Esophagus (tissue), 2 donors: ENCODE measurements around the gene MPV17. TPM values are rescaled to one million over a fixed set of nuclear protein-coding genes. Genes with fewer than 3 reads are reported as not detected.
A peak's percentile ranks its signal among the peaks of the same experiment; 100 is the strongest.

Experiments
- H3K27ac ChIP-seq, 2 donors: one replicate each; pipeline ENCODE4 v1.5.1; 2013; ENCODE audit warnings: low read depth in 2 of 2, mild to moderate bottlenecking in 2 of 2, inconsistent platforms in 1 of 2, low read length in 1 of 2, moderate library complexity in 1 of 2
- H3K27me3 ChIP-seq, 2 donors: one replicate each; pipeline ENCODE4 v1.6.1; 2013; ENCODE audit warnings: low read length in 2 of 2, control low read depth in 1 of 2, mild to moderate bottlenecking in 1 of 2; ENCODE audit not compliant: insufficient read depth in 2 of 2, control insufficient read depth in 1 of 2
- H3K36me3 ChIP-seq, 2 donors: one replicate each; pipeline ENCODE4 v1.6.1; 2013; ENCODE audit warnings: low read length in 1 of 2; ENCODE audit not compliant: control insufficient read depth in 2 of 2, insufficient read depth in 2 of 2
- H3K4me1 ChIP-seq, 2 donors: one replicate each; pipeline ENCODE4 v1.6.1; 2013; ENCODE audit warnings: low read length in 1 of 2; ENCODE audit not compliant: control insufficient read depth in 2 of 2, insufficient read depth in 2 of 2
- H3K4me3 ChIP-seq, 2 donors: one replicate each; pipeline ENCODE4 v1.5.1; 2013; ENCODE audit warnings: low read length in 2 of 2, mild to moderate bottlenecking in 2 of 2, low read depth in 1 of 2, moderate library complexity in 1 of 2
- H3K9me3 ChIP-seq, 2 donors: one replicate each; pipeline ENCODE4 v1.6.1; 2013; ENCODE audit warnings: mild to moderate bottlenecking in 2 of 2, low read depth in 1 of 2, low read length in 1 of 2, moderate library complexity in 1 of 2; ENCODE audit not compliant: control insufficient read depth in 2 of 2, insufficient read depth in 1 of 2
- WGBS, 2 donors: extraction: QIAGEN DNeasy Blood & Tissue Kit; methylation state at CpG; one replicate each; pipeline ENCODE4 v1.1.7; 2013; 5-methylcytosine and 5-hydroxymethylcytosine counted together
- polyA plus RNA-seq, 2 donors: library from polyadenylated mRNA; stranded (reverse); fragments of 200-250 nt; gene quantifications; one replicate each; pipeline ENCODE4 v1.2.3, GENCODE V29; 2013
- donor health status: healthy with polysubstance abuse.
- donor health status: Bipolar disorder and iron deficiency.

Gene MPV17
- 10 to 100 TPM; 44.9 to 71.2 TPM for polyA plus RNA-seq

- Histone ChIP-seq H3K27ac (peak within 1 kb of the TSS; percentile 83 to 93), H3K9me3 (no peaks in the 10 kb centered on the region), H3K36me3 (peaks cover 9 to 12% of the 10 kb centered on the region in 2 donors), H3K4me1 (peaks cover 6 to 10% of the 10 kb centered on the region in 2 donors), H3K27me3 (no peaks in the 10 kb centered on the region), H3K4me3 (peak within 1 kb of the TSS; percentile 70 to 96)
- 0 to 1% methylated on average over 38 to 39 of the region's 39 CpGs for WGBS, 2 donors
Observed at GRCh38 chr2:27322766-27323595, at the start of gene MPV17. TSS of gene MPV17 (minus strand) at chr2:27323097. CDS start at chr2:27322517, 580 bp downstream.

- Histone ChIP-seq H3K27ac (peak overlapping the region; percentile 79 to 84), H3K4me3 (peak overlapping the region; percentile 83 to 97), H3K27me3 (no peaks in the 10 kb centered on the region), H3K36me3 (peaks cover 23 to 45% of the 10 kb centered on the region in 2 donors), H3K4me1 (peaks cover 0 to 5% of the 10 kb centered on the region in 2 donors), H3K9me3 (no peaks in the 10 kb centered on the region)
- 1% methylated on average over 38 to 46 of the region's 46 CpGs for WGBS, 2 donors
Observed at GRCh38 chr2:27370816-27371620, 48.1 kb upstream of the MPV17 start.

GRCh38 chr2:27370026-27370815, 47.3 kb upstream of the MPV17 start, which contains the start of the genes EIF2B4 and SNX17:
TSS of gene EIF2B4 (minus strand) at chr2:27370338. CDS start at chr2:27370314, 24 bp downstream.
TSS of gene SNX17 (plus strand) at chr2:27370616. CDS start at chr2:27370744, 128 bp downstream.
- Histone ChIP-seq H3K27me3 (no peaks in the 10 kb centered on the region), H3K4me1 (peaks cover 0 to 5% of the 10 kb centered on the region in 2 donors), H3K4me3 (peak within 1 kb of the TSS; percentile 83 to 97), H3K9me3 (no peaks in the 10 kb centered on the region), H3K27ac (peak within 1 kb of the TSS; percentile 96 to 97), H3K36me3 (peaks cover 15 to 39% of the 10 kb centered on the region in 2 donors)
- 0% methylated on average over 80 to 85 of the region's 85 CpGs for WGBS, 2 donors

GRCh38 chr2:27369471-27370025, 46.7 kb upstream of the MPV17 start:
- WGBS, 2 donors = 1 to 3% methylated on average over 18 of the region's 18 CpGs
- Histone ChIP-seq H3K27ac (peak overlapping the region; percentile 96 to 97), H3K9me3 (no peaks in the 10 kb centered on the region), H3K4me3 (peak overlapping the region; percentile 69 to 91), H3K4me1 (peaks cover 0 to 5% of the 10 kb centered on the region in 2 donors), H3K27me3 (no peaks in the 10 kb centered on the region), H3K36me3 (peaks cover 14 to 36% of the 10 kb centered on the region in 2 donors)

- Histone ChIP-seq H3K4me3 (no peak overlapping the region), H3K9me3 (no peaks in the 10 kb centered on the region), H3K27ac (no peak overlapping the region), H3K27me3 (no peaks in the 10 kb centered on the region), H3K4me1 (peaks cover 0 to 1% of the 10 kb centered on the region in 2 donors), H3K36me3 (peaks cover 22 to 39% of the 10 kb centered on the region in 2 donors)
- 79 to 82% methylated on average over 2 of the region's 2 CpGs for WGBS, 2 donors
Observed at GRCh38 chr2:27363933-27364332, 41.0 kb upstream of the MPV17 start.

- H3K36me3 ChIP-seq = peaks cover 20 to 32% of the 10 kb centered on the region in 2 donors
- no peak overlapping the region for H3K4me3 ChIP-seq
- WGBS, 2 donors = 91 to 93% methylated on average over 4 of the region's 4 CpGs
Observed at GRCh38 chr2:27362678-27363420, 40.0 kb upstream of the MPV17 start.

GRCh38 chr2:27356382-27357181, 33.7 kb upstream of the MPV17 start, which contains the start of gene GTF3C2:
TSS of gene GTF3C2 (minus strand) at chr2:27356764. CDS start at chr2:27343554, 13,210 bp downstream.
- 0 to 1% methylated on average over 67 of the region's 67 CpGs for WGBS, 2 donors
- peak within 1 kb of the TSS; percentile 67 to 97 for H3K4me3 ChIP-seq
- H3K27me3 ChIP-seq = no peaks in the 10 kb centered on the region
- no peaks in the 10 kb centered on the region for H3K36me3 ChIP-seq
- peak within 1 kb of the TSS; percentile 86 to 99 for H3K27ac ChIP-seq
- H3K4me1 ChIP-seq = peaks cover 0 to 2% of the 10 kb centered on the region in 2 donors
- H3K9me3 ChIP-seq = no peaks in the 10 kb centered on the region

More at GRCh38 chr2:27362678-27363420, 40.0 kb upstream of the MPV17 start:
- Histone ChIP-seq H3K27ac (no peak overlapping the region), H3K9me3 (no peaks in the 10 kb centered on the region), H3K27me3 (no peaks in the 10 kb centered on the region), H3K4me1 (no peaks in the 10 kb centered on the region)

GRCh38 chr2:27356056-27356381, 33.1 kb upstream of the MPV17 start:
- H3K4me1 ChIP-seq = peaks cover 0 to 2% of the 10 kb centered on the region in 2 donors
- 0% methylated on average over 12 of the region's 12 CpGs for WGBS, 2 donors

More at GRCh38 chr2:27356056-27356381, 33.1 kb upstream of the MPV17 start:
- Histone ChIP-seq H3K9me3 (no peaks in the 10 kb centered on the region), H3K36me3 (no peaks in the 10 kb centered on the region), H3K27ac (peak overlapping the region; percentile 86 to 99), H3K4me3 (peak overlapping the region; percentile 67 to 97), H3K27me3 (no peaks in the 10 kb centered on the region)
